Esophagus squamous epithelium (tissue), 4 donors: ENCODE data around the gene NEMP1.

Source experiments
- CTCF ChIP-seq, 6 experiments: fragments of 450-650 bp in 4 of 6; fragments of 200-600 bp in 2 of 6; sonication (generic) in 2 of 6; IDR thresholded peaks; one replicate each; pipeline ENCODE4 v1.5.1; 2016 to 2019; ENCODE audit warnings: antibody characterized with exemption in 6 of 6, mild to moderate bottlenecking in 4 of 6, moderate library complexity in 4 of 6
- POLR2A ChIP-seq, 4 donors: fragments of 450-650 bp; IDR thresholded peaks; one replicate each; pipeline ENCODE4 v1.6.1; 2017; ENCODE audit warnings: antibody characterized with exemption in 4 of 4, mild to moderate bottlenecking in 4 of 4, moderate library complexity in 3 of 4

- TF ChIP-seq CTCF (IDR thresholded peaks at IDR 0.05) = no peak
- no peak for TF ChIP-seq POLR2A (IDR thresholded peaks at IDR 0.05)
These were observed 15.9 kb upstream of the NEMP1 start for GRCh38 chr12:57094208-57095160.
